Activated CD4-positive, alpha-beta T cell treated with anti-CD3 and anti-CD28 coated beads, Interleukin-2, amount 50 U/mL, for 1 hour (primary cell): ENCODE data around the gene TBC1D7.

ENCODE experiments used
- DNase-seq: peaks from one replicate; pipeline ENCODE4 v3.0.0-alpha.2; 2020

TBC1D7 gene

GRCh38 chr6:13263669-13264068 lies 64.7 kb downstream of the TBC1D7 start:
- no peak for DNase-seq

- DNase-seq: no peak
Observed at GRCh38 chr6:13262302-13263230, 65.8 kb downstream of the TBC1D7 start.

- DNase-seq: no peak
Observed at GRCh38 chr6:13261464-13261994, 66.8 kb downstream of the TBC1D7 start.

DNA sequence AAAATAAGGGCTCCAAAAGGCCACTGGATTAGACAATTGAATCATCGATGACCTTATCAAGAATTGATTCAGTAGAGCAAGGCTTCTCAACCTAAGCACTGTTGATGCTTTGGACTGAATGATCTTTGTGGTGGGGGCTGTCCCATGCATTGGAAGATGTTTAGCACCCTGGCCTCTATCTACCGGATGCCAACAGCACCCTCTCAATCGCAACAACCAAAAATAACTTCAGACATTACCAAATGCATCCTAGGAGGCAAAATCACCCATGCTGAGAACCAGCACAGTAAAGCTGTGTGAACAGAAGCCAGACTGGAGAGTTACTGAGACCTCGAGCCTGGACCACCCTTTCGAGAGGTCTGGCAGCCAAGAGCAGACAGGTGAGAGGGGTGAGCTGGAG lies 67.5 kb downstream of the TBC1D7 start:
- DNase-seq: no peak

- no peak for DNase-seq
Observed at GRCh38 chr6:13260101-13260598, 68.2 kb downstream of the TBC1D7 start.

GRCh38 chr6:13259393-13259792 lies 68.9 kb downstream of the TBC1D7 start:
- no peak for DNase-seq

GRCh38 chr6:13256266-13257001 lies 71.9 kb downstream of the TBC1D7 start:
- no peak for DNase-seq
